ENCODE data around the gene PPP1R8.

DNA sequence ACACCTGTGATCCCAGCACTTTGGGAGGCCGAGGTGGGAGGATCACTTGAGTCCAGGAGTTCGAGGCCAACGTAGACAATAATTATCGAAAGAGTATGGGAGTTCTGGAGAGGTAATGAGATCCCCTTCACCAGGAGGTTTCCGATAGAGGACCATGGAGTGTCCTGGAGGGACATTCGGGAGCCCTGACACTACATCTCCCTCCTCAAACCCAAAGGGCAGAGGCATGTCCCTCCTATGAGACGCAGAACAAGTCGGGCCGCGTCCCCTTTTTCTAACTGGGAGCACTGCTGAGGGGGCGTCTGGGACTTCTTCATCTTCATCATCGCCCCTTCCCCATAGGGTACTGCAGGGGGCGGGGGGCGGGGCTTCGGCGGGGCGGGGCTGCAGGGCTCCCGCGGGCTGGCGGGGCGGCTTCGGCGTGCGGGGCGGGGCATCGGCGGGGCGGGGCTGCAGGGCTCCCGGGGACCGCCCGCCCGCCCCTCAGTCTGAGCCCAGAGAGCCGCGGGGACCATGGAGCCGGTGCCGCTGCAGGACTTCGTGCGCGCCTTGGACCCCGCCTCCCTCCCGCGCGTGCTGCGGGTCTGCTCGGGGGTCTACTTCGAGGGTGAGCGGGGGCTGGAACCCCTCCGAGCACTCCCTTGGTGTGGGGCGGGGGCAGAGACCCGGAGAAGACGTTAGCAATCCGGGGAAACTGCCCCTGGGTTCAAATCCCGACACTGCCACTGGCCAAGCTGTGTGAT lies 41.6 kb downstream of the PPP1R8 start, which contains the start of gene THEMIS2:
- TF ChIP-seq, protein P1, sequence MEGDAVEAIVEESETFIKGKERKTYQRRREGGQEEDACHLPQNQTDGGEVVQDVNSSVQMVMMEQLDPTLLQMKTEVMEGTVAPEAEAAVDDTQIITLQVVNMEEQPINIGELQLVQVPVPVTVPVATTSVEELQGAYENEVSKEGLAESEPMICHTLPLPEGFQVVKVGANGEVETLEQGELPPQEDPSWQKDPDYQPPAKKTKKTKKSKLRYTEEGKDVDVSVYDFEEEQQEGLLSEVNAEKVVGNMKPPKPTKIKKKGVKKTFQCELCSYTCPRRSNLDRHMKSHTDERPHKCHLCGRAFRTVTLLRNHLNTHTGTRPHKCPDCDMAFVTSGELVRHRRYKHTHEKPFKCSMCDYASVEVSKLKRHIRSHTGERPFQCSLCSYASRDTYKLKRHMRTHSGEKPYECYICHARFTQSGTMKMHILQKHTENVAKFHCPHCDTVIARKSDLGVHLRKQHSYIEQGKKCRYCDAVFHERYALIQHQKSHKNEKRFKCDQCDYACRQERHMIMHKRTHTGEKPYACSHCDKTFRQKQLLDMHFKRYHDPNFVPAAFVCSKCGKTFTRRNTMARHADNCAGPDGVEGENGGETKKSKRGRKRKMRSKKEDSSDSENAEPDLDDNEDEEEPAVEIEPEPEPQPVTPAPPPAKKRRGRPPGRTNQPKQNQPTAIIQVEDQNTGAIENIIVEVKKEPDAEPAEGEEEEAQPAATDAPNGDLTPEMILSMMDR (conservative IDR thresholded peaks at IDR 0.05): no peak
- TF ChIP-seq ZFX (IDR thresholded peaks at IDR 0.05): no peak
